HL-60 (cell line): ENCODE measurements around the gene SOX5.

Experiments
- DNase-seq, 2 experiments: peaks; one replicate each; pipeline ENCODE4 v3.0.0-alpha.2; 2010 to 2020; ENCODE audit warnings: low read depth in 1 of 2, low spot score in 1 of 2
- H3K27ac ChIP-seq: fragments of 250-450 bp; sonication (Bioruptor Pico); replicated peaks from 2 replicates; pipeline ENCODE4 v1.5.1; 2020; ENCODE audit warnings: mild to moderate bottlenecking, moderate library complexity
- H3K27me3 ChIP-seq: fragments of 250-450 bp; sonication (Bioruptor Pico); 2 replicates; pipeline ENCODE4 v1.5.1; 2021; ENCODE audit warnings: mild to moderate bottlenecking, moderate library complexity; ENCODE audit not compliant: insufficient read depth, poor library complexity, severe bottlenecking
- H3K4me3 ChIP-seq: replicated peaks from 2 replicates; pipeline ENCODE4 v1.5.1; 2011; ENCODE audit warnings: mild to moderate bottlenecking, control low read depth, low read length; ENCODE audit not compliant: insufficient read depth
- GABPA ChIP-seq: IDR thresholded peaks from 2 replicates; pipeline ENCODE4 v1.6.1; 2012; ENCODE audit warnings: low read depth
- POLR2AphosphoS5 ChIP-seq: IDR thresholded peaks from 2 replicates; pipeline ENCODE4 v1.6.1; 2012; ENCODE audit warnings: low read depth
- SPI1 ChIP-seq: IDR thresholded peaks from 2 replicates; pipeline ENCODE4 v1.6.1; 2012; ENCODE audit warnings: low read depth, mild to moderate bottlenecking, borderline replicate concordance
- TF ChIP-seq, protein P1 (sequence below): IDR thresholded peaks from one replicate; pipeline ENCODE4 v1.5.1; 2011; ENCODE audit warnings: low read length, control low read depth, inconsistent platforms; ENCODE audit not compliant: insufficient read depth
- TF ChIP-seq, protein P2 (sequence below): IDR thresholded peaks from 2 replicates; pipeline ENCODE4 v1.6.1; 2012; ENCODE audit warnings: low read depth; ENCODE audit not compliant: insufficient replicate concordance

Gene SOX5

DNA sequence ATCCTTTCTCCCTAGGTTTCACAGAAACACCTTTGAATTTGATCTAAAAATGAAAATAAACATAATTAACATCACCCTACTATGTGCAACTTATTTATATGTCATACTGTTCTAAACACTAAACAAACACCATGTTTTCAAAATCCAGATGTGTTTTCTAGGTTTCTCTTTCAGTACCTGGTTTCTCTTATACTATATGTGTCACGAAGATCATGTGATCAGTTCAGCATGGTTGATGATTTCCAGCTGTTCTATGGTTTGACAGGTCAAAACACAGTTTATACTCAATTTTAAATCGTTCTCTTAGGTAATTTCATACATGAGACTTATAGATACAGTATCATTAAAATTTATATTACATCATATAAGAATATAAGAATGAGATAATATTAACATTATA, 373.1 kb downstream of the SOX5 start:
- Histone ChIP-seq H3K27me3 (no peaks in the 10 kb centered on the region), H3K4me3 (no peak overlapping the region), H3K27ac (no peak overlapping the region)
- TF ChIP-seq, protein P1, sequence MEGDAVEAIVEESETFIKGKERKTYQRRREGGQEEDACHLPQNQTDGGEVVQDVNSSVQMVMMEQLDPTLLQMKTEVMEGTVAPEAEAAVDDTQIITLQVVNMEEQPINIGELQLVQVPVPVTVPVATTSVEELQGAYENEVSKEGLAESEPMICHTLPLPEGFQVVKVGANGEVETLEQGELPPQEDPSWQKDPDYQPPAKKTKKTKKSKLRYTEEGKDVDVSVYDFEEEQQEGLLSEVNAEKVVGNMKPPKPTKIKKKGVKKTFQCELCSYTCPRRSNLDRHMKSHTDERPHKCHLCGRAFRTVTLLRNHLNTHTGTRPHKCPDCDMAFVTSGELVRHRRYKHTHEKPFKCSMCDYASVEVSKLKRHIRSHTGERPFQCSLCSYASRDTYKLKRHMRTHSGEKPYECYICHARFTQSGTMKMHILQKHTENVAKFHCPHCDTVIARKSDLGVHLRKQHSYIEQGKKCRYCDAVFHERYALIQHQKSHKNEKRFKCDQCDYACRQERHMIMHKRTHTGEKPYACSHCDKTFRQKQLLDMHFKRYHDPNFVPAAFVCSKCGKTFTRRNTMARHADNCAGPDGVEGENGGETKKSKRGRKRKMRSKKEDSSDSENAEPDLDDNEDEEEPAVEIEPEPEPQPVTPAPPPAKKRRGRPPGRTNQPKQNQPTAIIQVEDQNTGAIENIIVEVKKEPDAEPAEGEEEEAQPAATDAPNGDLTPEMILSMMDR = no peak
- TF ChIP-seq, protein P2, sequence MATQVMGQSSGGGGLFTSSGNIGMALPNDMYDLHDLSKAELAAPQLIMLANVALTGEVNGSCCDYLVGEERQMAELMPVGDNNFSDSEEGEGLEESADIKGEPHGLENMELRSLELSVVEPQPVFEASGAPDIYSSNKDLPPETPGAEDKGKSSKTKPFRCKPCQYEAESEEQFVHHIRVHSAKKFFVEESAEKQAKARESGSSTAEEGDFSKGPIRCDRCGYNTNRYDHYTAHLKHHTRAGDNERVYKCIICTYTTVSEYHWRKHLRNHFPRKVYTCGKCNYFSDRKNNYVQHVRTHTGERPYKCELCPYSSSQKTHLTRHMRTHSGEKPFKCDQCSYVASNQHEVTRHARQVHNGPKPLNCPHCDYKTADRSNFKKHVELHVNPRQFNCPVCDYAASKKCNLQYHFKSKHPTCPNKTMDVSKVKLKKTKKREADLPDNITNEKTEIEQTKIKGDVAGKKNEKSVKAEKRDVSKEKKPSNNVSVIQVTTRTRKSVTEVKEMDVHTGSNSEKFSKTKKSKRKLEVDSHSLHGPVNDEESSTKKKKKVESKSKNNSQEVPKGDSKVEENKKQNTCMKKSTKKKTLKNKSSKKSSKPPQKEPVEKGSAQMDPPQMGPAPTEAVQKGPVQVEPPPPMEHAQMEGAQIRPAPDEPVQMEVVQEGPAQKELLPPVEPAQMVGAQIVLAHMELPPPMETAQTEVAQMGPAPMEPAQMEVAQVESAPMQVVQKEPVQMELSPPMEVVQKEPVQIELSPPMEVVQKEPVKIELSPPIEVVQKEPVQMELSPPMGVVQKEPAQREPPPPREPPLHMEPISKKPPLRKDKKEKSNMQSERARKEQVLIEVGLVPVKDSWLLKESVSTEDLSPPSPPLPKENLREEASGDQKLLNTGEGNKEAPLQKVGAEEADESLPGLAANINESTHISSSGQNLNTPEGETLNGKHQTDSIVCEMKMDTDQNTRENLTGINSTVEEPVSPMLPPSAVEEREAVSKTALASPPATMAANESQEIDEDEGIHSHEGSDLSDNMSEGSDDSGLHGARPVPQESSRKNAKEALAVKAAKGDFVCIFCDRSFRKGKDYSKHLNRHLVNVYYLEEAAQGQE = no peak
- TF ChIP-seq POLR2AphosphoS5 (no peak), SPI1 (no peak), GABPA (no peak)
- no peak for DNase-seq

DNA sequence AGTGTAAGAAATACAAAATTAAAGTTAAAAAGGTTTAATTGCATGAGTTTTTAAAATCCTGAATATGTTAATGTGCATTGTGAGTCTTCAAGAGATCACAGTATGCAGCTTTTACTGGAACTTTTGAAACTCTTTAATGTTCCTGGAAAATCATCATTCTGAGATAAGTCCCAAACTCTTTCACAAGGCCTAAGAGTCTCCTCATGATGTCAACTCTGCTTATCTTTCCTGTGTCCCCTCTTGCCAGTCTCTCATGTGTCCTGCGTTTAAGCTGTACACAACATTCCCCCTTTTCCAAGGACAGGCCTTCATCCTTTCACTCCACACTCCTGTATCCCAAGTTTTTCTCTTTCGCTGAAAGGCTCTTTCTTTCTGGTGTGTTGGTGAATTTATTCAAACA, 380.1 kb downstream of the SOX5 start:
- DNase-seq = no peak
- no peaks in the 10 kb centered on the region for H3K27me3 ChIP-seq
- TF ChIP-seq POLR2AphosphoS5 = no peak
- TF ChIP-seq GABPA = no peak
- TF ChIP-seq SPI1 = no peak
- no peak overlapping the region for H3K4me3 ChIP-seq
- no peak overlapping the region for H3K27ac ChIP-seq

DNA sequence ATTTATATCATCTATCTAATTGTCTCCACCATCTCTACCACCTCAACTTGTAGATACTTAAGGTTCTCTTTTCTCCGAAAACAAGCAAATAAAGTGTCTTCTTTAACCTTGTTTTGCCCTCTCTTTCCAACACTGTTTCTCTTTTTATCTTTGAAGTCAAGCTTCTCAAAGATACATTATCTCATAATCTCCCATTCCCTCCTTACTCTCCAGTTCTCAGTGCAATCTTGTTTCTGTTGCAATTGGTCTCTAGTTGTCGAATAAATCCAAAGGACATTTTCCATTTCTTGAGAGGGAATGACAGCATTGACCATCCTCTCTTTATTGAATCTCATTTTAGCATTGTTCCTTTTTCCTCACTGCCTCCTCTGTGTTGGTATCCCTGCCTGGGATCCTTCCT, 383.3 kb downstream of the SOX5 start:
- TF ChIP-seq, protein P1 = no peak
- TF ChIP-seq SPI1 = no peak
- TF ChIP-seq, protein P2 = no peak
- TF ChIP-seq POLR2AphosphoS5 = no peak
- no peak for TF ChIP-seq GABPA
- H3K27me3 ChIP-seq = no peaks in the 10 kb centered on the region
- DNase-seq = no peak
- H3K4me3 ChIP-seq = no peak overlapping the region
- H3K27ac ChIP-seq = no peak overlapping the region

DNA sequence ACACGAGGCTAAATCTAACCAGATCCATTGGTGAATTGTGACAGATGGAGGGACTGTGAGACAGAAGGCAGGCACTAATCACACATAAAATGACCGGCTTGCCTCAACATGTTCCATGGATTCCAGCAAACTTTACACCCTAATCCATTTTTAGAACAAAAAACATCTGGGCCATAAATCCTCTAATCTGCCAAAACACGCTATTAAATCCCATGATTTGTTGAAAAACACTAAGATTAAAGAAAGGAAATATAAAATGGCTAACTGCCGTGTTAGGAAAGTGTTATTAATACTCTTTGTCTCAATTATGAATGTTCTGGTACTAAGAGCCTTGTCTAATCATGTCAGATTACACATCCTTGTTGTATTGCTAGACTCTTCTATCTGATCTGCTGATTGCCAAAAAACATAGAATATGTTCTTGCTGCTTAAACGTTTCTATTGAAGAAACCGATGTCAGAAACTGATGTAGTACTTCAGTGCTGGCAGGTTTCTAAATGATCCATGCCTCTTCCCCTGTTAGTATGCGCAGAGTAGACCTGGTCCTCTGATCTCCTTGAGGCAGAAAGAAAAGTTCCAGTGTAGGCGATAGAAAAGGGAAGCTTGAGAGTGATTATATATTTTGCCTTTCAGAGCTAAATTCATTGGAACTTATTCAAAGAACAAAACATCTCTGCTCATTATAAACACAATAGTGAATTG, 384.9 kb downstream of the SOX5 start:
- no peak for DNase-seq
- no peak overlapping the region for H3K27ac ChIP-seq

More for the DNA sequence above, 384.9 kb downstream of the SOX5 start:
- TF ChIP-seq GABPA (no peak), POLR2AphosphoS5 (no peak), SPI1 (no peak)
- TF ChIP-seq, protein P2 = no peak
- TF ChIP-seq, protein P1 = no peak
- H3K27me3 ChIP-seq = no peaks in the 10 kb centered on the region
- H3K4me3 ChIP-seq = no peak overlapping the region
